AG08395 (cell line): ENCODE results near the gene SULT2B1.
A peak's percentile ranks its signal among the peaks of the same experiment; 100 is the strongest.

Experiments used
- DNase-seq: peaks from one replicate; pipeline ENCODE4 v3.0.0; 2012; ENCODE audit warnings: mixed read lengths, low spot score

Gene SULT2B1

GRCh38 chr19:48634424-48635262 lies 82.7 kb downstream of the SULT2B1 start:
- peak; percentile 89 for DNase-seq

- DNase-seq: peak; percentile 67
Measured at GRCh38 chr19:48635263-48635965, 83.4 kb downstream of the SULT2B1 start.

- DNase-seq: no peak
Measured at GRCh38 chr19:48635966-48636858, 84.2 kb downstream of the SULT2B1 start.

- DNase-seq: no peak
Measured at GRCh38 chr19:48636859-48637448, 85.0 kb downstream of the SULT2B1 start, which contains the start of gene DBP. Gene DBP (minus strand): TSS chr19:48637379. CDS start chr19:48636994, 385 bp downstream.

- peak; percentile 97 for DNase-seq
Measured at GRCh38 chr19:48637449-48637947, 85.5 kb downstream of the SULT2B1 start.

- DNase-seq: peak; percentile 96
Measured at GRCh38 chr19:48637948-48638830, 86.2 kb downstream of the SULT2B1 start.

- DNase-seq: no peak
Measured at GRCh38 chr19:48638831-48639381, 86.9 kb downstream of the SULT2B1 start.

GRCh38 chr19:48639483-48640375 lies 87.8 kb downstream of the SULT2B1 start:
- no peak for DNase-seq

- no peak for DNase-seq
Measured at GRCh38 chr19:48641850-48642249, 89.9 kb downstream of the SULT2B1 start.

- no peak for DNase-seq
Measured at GRCh38 chr19:48642862-48643261, 90.9 kb downstream of the SULT2B1 start.

GRCh38 chr19:48644355-48644754 lies 92.4 kb downstream of the SULT2B1 start:
- no peak for DNase-seq

GRCh38 chr19:48644839-48645619 lies 93.1 kb downstream of the SULT2B1 start:
- DNase-seq: peak; percentile 63

- DNase-seq: no peak
Measured at GRCh38 chr19:48645620-48646000, 93.6 kb downstream of the SULT2B1 start.

GRCh38 chr19:48646001-48646721 lies 94.2 kb downstream of the SULT2B1 start, which contains the start of gene CA11:
Gene CA11 (minus strand): TSS chr19:48646187. CDS start chr19:48645632, 555 bp downstream.
- peak; percentile 88 for DNase-seq

- no peak for DNase-seq
Measured at GRCh38 chr19:48646722-48647216, 94.8 kb downstream of the SULT2B1 start.

GRCh38 chr19:48648134-48648533 lies 96.2 kb downstream of the SULT2B1 start:
- DNase-seq: no peak
